ENCODE results near the gene DNAH11. TPM values are rescaled to one million over a fixed set of nuclear protein-coding genes. Genes with fewer than 3 reads are reported as not detected.

The DNAH11 gene
- total RNA-seq, 1 experiment from 2014 or later: 0.15 TPM

- no TSS peak for BruUV-seq (replicated peaks)
Measured at GRCh38 chr7:21611129-21611528, 68.3 kb downstream of the DNAH11 start.

GRCh38 chr7:21616091-21616490 is 73.3 kb downstream of the DNAH11 start:
- ATAC-seq (no peak), DNase-seq (ENCODE audit: low read depth, low spot score) (no peak)
- in situ Hi-C loops (cut with HindIII; ENCODE audit: low pct_unique_long_range_greater_than_20kb, low sequenced_read_pairs) (no loop called here), intact Hi-C loops (cut with micrococcal nuclease; ENCODE audit: unreplicated experiment) (no loop called here)
- H3K27me3 ChIP-seq (ENCODE audit: control insufficient read depth, insufficient read depth, low read length): no peaks in the 10 kb centered on the region
- no TSS peak for BruUV-seq (replicated peaks)
- POLR2A ChIA-PET: no interaction called here
- TF ChIP-seq REST (IDR thresholded peaks at IDR 0.05; ENCODE audit: insufficient read depth in 1 of 2, low read depth in 2 of 2, low read length in 1 of 2) (no peak), POLR2AphosphoS5 (IDR thresholded peaks at IDR 0.05; ENCODE audit: low read depth, low read length) (no peak), CTCF (IDR thresholded peaks at IDR 0.05) (no peak), SIN3A (IDR thresholded peaks at IDR 0.05; ENCODE audit: borderline replicate concordance, insufficient read depth, low read depth, low read length) (no peak), TCF7L2 (IDR thresholded peaks at IDR 0.05; ENCODE audit: low read depth, low read length) (no peak)
- H3K36me3 ChIP-seq (ENCODE audit: control insufficient read depth, insufficient read depth, low read length): no peaks in the 10 kb centered on the region
- H3K27ac ChIP-seq (ENCODE audit: low read length): no peak overlapping the region
- H3K4me1 ChIP-seq (ENCODE audit: control insufficient read depth, insufficient read depth, low read length): peaks cover 6% of the 10 kb centered on the region; the same call in 1 of the 2 replicates
- H3K4me3 ChIP-seq (ENCODE audit: low read depth in 2 of 2, low read length in 2 of 2): no peak overlapping the region
- H3K9me3 ChIP-seq (ENCODE audit: control insufficient read depth, insufficient read depth, low read depth, low read length): no peaks in the 10 kb centered on the region
- CTCF ChIA-PET: no interaction called here

More at GRCh38 chr7:21611129-21611528, 68.3 kb downstream of the DNAH11 start:
- H3K9me3 ChIP-seq (ENCODE audit: control insufficient read depth, insufficient read depth, low read depth, low read length): no peaks in the 10 kb centered on the region
- DNase-seq (ENCODE audit: low read depth, low spot score): no peak
- CTCF ChIA-PET: no interaction called here
- POLR2A ChIA-PET: no interaction called here
- no peak overlapping the region for H3K4me3 ChIP-seq (ENCODE audit: low read depth in 2 of 2, low read length in 2 of 2)
- no peak for ATAC-seq
- intact Hi-C loops (cut with micrococcal nuclease; ENCODE audit: unreplicated experiment) (no loop called here), in situ Hi-C loops (cut with HindIII; ENCODE audit: low pct_unique_long_range_greater_than_20kb, low sequenced_read_pairs) (no loop called here)
- no peak overlapping the region for H3K27ac ChIP-seq (ENCODE audit: low read length)
- no peaks in the 10 kb centered on the region for H3K27me3 ChIP-seq (ENCODE audit: control insufficient read depth, insufficient read depth, low read length)
- TF ChIP-seq TCF7L2 (IDR thresholded peaks at IDR 0.05; ENCODE audit: low read depth, low read length): no peak
- no peak for TF ChIP-seq REST (IDR thresholded peaks at IDR 0.05; ENCODE audit: insufficient read depth in 1 of 2, low read depth in 2 of 2, low read length in 1 of 2)
- no peak for TF ChIP-seq POLR2AphosphoS5 (IDR thresholded peaks at IDR 0.05; ENCODE audit: low read depth, low read length)
- TF ChIP-seq SIN3A (IDR thresholded peaks at IDR 0.05; ENCODE audit: borderline replicate concordance, insufficient read depth, low read depth, low read length): no peak
- TF ChIP-seq CTCF (IDR thresholded peaks at IDR 0.05): no peak
- no peaks in the 10 kb centered on the region for H3K4me1 ChIP-seq (ENCODE audit: control insufficient read depth, insufficient read depth, low read length)
- H3K36me3 ChIP-seq (ENCODE audit: control insufficient read depth, insufficient read depth, low read length): no peaks in the 10 kb centered on the region

All from Panc1 (cell line).